KG1 (cell line): Measurements from ENCODE around the gene MRPL52.
A peak's percentile ranks its signal among the peaks of the same experiment; 100 is the strongest.
"Not testable (repeated sequence)": the region's sequence is repeated elsewhere in the genome, so short reads cannot be mapped to it uniquely, and the experiment has no call there.

Experiments
- DNase-seq: peaks from one replicate; lab custom pipeline; 2025; lab: John Stamatoyannopoulos, UW

Gene MRPL52

GRCh38 chr14:22854963-22855724 lies 25.5 kb downstream of the MRPL52 start:
- no peak for DNase-seq

GRCh38 chr14:22856428-22856827 lies 26.7 kb downstream of the MRPL52 start:
- no peak for DNase-seq

GRCh38 chr14:22860377-22860776 lies 30.7 kb downstream of the MRPL52 start:
- DNase-seq: not testable (repeated sequence)

GRCh38 chr14:22861651-22862050 lies 32.0 kb downstream of the MRPL52 start:
- DNase-seq: no peak

GRCh38 chr14:22864979-22865378 lies 35.3 kb downstream of the MRPL52 start:
- no peak for DNase-seq

GRCh38 chr14:22865424-22866405 lies 36.0 kb downstream of the MRPL52 start:
- no peak for DNase-seq

GRCh38 chr14:22866874-22867273 lies 37.2 kb downstream of the MRPL52 start:
- no peak for DNase-seq

GRCh38 chr14:22870811-22871223 lies 41.1 kb downstream of the MRPL52 start:
- no peak for DNase-seq

GRCh38 chr14:22871224-22872032 lies 41.7 kb downstream of the MRPL52 start, which contains the start of gene LRP10:
Gene LRP10, plus strand, starts transcription at chr14:22871740. Its CDS starts 564 bp downstream, at chr14:22872304.
- DNase-seq: peak; percentile 86

GRCh38 chr14:22872033-22872832 lies 42.5 kb downstream of the MRPL52 start:
- DNase-seq: peak; percentile 59

- DNase-seq: no peak
Measured at GRCh38 chr14:22872833-22873520, 43.3 kb downstream of the MRPL52 start.

- DNase-seq: no peak
Measured at GRCh38 chr14:22875003-22875747, 45.5 kb downstream of the MRPL52 start.

GRCh38 chr14:22875748-22876319 lies 46.1 kb downstream of the MRPL52 start:
- no peak for DNase-seq

GRCh38 chr14:22877000-22877501 lies 47.4 kb downstream of the MRPL52 start:
- DNase-seq: no peak

GRCh38 chr14:22878271-22879246 lies 48.9 kb downstream of the MRPL52 start:
- no peak for DNase-seq

- no peak for DNase-seq
Measured at GRCh38 chr14:22882064-22882463, 52.4 kb downstream of the MRPL52 start.

GRCh38 chr14:22882529-22883172 lies 53.0 kb downstream of the MRPL52 start:
- no peak for DNase-seq
